Renal cortical epithelial cell (primary cell): ENCODE measurements around the gene DLG1. TPM values are rescaled to one million over a fixed set of nuclear protein-coding genes. Genes with fewer than 3 reads are reported as not detected.
A peak's percentile ranks its signal among the peaks of the same experiment; 100 is the strongest.

Experiments used
- DNase-seq: peaks from one replicate; pipeline ENCODE4 v3.0.0-alpha.2; 2011; ENCODE audit warnings: low read depth
- total RNA-seq: library from RNA; depleted of rRNA; stranded (reverse); fragments of >200 nt; gene quantifications from 2 replicates; pipeline ENCODE4 v1.2.3, GENCODE V29; 2014

The DLG1 gene
- 153 and 197 TPM in 2 replicates for total RNA-seq

DNA sequence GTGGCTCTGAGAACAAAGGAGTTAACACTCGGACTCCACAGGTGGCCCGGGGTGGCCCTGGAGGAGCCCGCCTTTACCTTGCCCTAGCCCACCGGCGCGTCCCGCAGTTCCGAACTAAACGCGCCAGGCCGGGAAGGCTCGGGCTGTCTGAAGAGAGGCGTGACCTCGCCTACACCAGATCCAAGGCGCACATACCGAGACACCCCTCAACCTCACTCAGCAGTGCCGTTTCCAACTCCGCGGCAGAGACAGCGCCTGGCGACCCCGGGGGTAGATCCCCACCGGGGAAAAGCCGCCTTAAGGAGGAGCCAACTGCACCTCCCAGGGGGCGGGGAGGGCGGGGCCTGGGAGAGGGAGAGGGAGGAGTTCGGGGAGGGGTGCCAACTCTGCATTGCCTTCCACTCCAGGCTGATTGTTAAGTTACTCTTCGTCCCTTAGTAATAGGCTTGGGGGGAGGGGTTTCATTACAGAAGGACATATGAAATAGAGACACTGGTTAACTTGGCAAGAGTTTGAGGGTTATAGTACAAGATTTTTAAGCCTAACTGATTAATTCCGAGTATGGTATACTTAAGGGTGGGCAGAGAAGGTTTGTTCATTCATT is at the start of gene DLG1:
Gene DLG1, minus strand, starts transcription at position 272 of the 604 bp plus-strand sequence. CDS start 1,408 bp downstream, outside the sequence.
- peak; percentile 93 for DNase-seq

GRCh38 chr3:197348014-197348413 is 49.6 kb upstream of the DLG1 start:
- no peak for DNase-seq

DNA sequence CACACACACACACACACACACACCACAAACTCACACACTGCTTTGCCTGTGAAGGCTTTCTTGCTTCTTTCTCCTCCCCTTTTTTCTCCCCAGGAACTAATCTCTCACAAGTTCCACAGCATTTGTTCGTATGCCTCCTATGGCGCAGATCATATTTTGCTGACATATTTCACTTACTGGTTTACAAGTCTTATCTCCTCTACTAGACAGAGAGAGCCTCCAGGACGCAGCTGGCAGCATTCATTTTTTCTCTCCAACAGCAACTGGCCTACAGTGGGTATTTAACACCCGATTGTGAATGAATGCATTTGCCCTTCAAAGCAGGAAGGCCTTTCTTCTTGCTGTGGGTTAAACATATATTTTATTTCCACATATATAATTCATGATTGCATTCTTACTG is 47.0 kb upstream of the DLG1 start:
- DNase-seq: no peak

- no peak for DNase-seq
Observed at GRCh38 chr3:197344582-197345318, 46.3 kb upstream of the DLG1 start.

DNA sequence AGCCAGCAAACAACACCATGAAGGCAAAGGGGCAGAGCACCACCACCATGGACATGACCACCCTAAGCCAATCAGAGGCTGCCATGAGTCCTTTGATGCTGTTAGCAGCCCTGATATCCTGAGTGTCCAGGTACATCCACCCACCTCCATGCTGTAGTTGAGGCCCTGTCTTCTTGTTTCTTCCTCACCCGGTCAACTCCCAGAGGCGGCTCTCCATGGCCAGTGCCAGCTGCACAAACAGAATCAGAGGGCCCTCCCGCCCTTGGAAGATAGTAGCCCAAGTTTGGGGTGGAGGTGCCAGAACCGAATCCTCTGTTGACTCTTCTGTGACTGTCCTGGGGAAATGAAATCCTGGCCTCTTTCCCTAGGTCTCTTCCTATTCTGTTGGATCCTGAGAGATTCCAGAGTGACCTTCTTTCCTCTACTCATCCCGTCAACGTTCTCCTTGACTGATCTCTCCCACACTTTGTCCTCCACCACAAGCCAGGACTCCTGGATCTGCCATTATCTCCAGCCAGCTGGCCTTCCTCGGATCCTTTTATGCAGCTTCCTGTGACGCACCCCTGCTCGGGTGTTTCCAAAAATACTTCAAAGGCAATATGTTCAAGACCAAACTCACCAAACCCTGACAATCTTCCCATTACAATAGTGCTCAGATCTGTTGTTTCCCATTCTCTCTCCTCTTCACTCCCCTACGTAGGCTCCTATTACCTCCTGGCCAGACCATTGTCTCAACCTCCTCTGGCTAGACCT is 45.4 kb upstream of the DLG1 start:
- no peak for DNase-seq

DNA sequence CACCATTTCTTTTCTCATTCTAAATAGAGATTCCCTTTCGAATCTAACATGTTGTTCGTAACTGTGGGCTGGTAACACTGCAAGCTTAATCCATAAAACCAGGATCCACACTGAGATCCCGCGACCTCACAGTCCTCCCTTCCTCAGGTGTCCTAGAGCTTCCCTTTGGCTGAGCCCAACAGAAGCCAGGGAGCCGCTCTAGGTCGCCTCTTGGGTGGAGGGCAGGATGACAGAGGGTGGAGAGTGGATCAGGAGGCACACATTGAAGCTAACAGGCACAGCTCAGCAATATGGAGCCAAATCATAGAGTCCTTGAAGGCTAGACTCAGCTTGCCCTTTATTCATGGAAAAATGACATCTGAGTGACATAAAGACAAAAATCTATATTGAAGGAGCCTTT is 44.7 kb upstream of the DLG1 start:
- no peak for DNase-seq

GRCh38 chr3:197340521-197340871 is 42.1 kb upstream of the DLG1 start:
- DNase-seq: no peak

- peak; percentile 61 for DNase-seq
Observed at GRCh38 chr3:197339841-197340520, 41.6 kb upstream of the DLG1 start.

GRCh38 chr3:197338586-197338985 is 40.2 kb upstream of the DLG1 start:
- no peak for DNase-seq

DNA sequence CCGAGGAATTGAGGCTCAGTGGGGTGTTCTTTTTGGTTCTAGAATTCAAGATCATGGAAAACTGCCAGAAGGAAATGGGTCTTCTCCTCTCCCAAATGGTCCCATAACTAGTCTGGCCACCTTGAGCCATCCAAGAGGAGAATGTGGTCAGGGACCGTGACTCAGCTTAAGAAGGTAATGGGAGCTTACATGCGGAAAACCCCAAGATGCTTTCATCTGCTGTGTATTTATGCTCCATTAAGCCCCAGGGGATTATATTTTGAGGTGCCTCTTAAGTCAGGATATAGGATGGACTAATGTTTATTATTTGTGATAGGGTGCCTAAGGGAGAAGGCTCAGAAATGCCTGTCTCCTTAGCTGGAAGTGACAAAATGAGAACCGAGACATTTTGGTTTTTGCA is 39.2 kb upstream of the DLG1 start:
- peak; percentile 49 for DNase-seq

- no peak for DNase-seq
Observed at GRCh38 chr3:197337214-197337613, 38.8 kb upstream of the DLG1 start.

GRCh38 chr3:197336348-197336747 is 37.9 kb upstream of the DLG1 start:
- no peak for DNase-seq

DNA sequence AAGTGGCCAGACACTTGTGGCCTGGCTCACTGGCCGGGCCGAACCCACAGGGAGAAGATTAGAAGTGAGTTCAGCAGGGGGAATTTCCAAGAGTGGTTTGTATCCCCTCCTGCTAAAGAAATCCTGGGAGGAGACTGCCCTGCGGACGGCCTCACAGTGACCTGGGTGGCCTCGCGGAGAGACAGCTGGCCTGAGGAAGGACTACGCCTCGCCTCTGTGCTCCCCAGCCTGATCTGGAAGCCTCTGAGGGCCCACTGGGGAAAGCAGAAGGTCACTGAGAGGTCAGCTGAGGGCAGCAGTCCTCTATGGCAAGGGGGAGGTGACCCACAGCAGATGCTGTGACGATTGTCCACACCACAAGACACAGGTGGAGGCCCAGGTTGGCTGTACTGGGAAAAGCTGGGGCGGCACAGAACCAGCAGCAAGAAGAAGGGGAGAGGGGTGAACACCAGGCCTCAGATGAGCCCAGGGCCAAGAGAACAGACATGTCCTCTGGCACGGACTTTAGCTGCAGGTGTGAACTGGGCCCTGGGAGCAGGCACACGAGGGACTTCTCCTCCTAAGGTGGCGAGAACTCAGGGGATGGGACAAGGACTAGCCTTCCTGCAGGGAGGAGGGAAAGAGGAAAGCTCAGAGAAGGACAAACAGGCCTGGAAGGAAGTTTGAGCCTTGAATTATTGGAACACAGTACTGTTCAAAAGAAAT is 37.2 kb upstream of the DLG1 start:
- DNase-seq: no peak

DNA sequence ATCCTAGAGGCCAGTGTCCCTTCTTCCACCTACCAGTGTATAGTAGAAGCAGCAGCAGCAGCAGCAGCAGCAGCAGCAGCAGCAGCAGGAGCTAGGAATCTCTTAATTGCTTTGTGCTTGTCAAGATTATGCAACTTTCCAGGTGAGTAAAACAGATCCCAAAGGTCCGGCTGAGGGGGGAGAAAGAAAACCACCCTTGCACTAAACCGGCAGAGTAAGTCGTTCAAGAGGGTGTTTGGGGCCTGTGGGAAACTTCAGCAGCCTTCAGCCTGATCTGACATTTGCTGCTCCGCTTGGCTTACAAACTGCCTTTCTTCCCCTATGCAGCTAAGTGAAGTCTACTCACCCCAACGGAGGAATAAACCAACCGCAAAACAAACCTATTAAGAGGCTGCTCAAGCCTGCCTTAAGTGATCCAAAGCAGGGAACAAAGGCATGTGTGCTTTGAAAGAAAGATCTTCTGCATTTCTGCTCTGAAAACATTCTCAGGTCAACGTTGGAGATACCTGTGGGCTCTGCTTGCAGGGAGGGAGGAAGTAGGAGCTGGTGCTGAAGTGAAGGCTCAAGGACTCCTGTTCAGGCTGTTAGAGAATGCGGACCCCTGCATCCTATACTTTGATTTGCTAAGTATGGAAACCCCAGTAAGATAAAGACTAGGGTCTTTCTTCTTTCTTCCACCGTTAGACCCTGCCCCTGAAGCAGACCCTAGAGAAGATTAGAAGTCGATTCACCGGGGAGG is 35.7 kb upstream of the DLG1 start:
- peak; percentile 79 for DNase-seq

GRCh38 chr3:197331131-197331530 is 32.7 kb upstream of the DLG1 start:
- DNase-seq: no peak

GRCh38 chr3:197329382-197329781 is 31.0 kb upstream of the DLG1 start:
- no peak for DNase-seq

DNA sequence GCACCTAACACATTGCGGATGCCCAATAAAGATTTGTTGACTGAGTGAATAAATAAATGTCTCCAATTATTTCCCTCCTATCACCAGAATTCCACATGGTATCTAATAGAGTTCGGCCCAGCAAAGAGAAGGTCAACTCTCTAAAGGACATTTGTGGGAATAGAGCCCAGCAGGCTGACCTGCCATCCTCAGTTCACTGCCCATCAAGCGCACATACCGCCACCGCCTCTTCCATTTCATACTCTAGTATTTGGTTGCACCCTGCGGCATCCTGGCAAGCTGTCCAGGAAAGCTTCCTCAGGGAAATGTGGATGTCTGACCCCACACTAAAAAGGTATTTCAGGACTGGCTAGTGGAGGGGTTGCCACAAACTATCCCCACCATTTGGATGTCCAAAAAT is 29.8 kb upstream of the DLG1 start:
- DNase-seq: no peak

DNA sequence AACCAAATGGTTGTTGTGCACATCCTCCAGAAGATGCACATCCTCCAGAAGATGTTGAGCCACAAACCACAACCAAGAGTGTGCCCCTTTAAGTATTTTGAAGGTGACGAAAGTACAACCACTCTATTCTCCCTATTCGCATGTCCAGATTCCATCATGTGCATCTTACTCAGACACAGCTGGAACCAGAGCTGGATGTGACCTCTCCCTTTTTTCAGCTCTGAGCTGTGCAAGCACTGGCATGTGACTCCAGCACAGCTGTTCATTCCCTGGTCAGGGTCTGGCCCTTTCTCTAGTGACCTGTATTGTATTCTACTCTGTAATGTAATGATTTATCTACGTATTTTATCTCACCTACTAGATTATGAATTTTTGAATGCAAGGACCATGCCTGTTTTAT is 29.3 kb upstream of the DLG1 start:
- DNase-seq: no peak

- DNase-seq: no peak
Observed at GRCh38 chr3:197325773-197326172, 27.4 kb upstream of the DLG1 start.

- no peak for DNase-seq
Observed at GRCh38 chr3:197322149-197322548, 23.7 kb upstream of the DLG1 start.

DNA sequence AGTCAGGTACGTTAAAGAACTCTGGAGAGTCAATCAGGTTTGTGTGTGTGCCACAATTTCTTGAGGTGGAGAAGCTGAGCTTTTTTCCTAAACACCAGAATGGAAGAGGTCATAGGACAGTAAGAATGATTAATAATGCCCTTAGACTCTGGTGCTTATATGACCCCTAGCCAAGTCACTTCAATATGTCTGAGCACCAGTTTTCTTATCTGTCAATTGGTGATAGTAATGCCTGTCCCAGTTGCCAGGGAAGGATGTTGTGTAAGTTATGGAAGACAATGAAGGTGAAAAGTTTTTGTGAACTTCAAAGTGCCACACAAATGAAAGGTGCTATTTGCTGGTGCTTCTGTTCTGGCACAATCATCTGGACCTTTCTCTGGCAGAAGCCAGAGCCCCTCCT is 22.2 kb upstream of the DLG1 start:
- DNase-seq: no peak
